Liver (tissue), 9 donors: ENCODE results near the gene TMEM231. TPM values are rescaled to one million over a fixed set of nuclear protein-coding genes. Genes with fewer than 3 reads are reported as not detected.

ENCODE experiments used
- DNase-seq: peaks from one replicate; pipeline ENCODE4 v3.0.0-alpha.2; 2017; ENCODE audit warnings: low spot score
- H3K27ac ChIP-seq, 2 donors: one replicate each; pipeline ENCODE4 v1.7.0; 2013; ENCODE audit warnings: inconsistent platforms in 2 of 2, low read length in 2 of 2, control low read depth in 1 of 2, low read depth in 1 of 2, mild to moderate bottlenecking in 1 of 2
- H3K27me3 ChIP-seq, 4 donors: one replicate each; pipeline versions ENCODE4 v1.6.1 to v1.7.0; 2013; ENCODE audit warnings: low read length in 3 of 4, inconsistent platforms in 1 of 4, mild to moderate bottlenecking in 1 of 4, moderate library complexity in 1 of 4; ENCODE audit not compliant: control insufficient read depth in 4 of 4, insufficient read depth in 4 of 4
- H3K36me3 ChIP-seq, 4 donors: one replicate each; pipeline versions ENCODE4 v1.6.1 to v1.7.0; 2013; ENCODE audit warnings: low read length in 3 of 4, mild to moderate bottlenecking in 3 of 4, low read depth in 1 of 4, moderate library complexity in 1 of 4; ENCODE audit not compliant: control insufficient read depth in 4 of 4, insufficient read depth in 3 of 4
- H3K4me1 ChIP-seq, 4 donors: one replicate each; pipeline versions ENCODE4 v1.6.1 to v1.7.0; 2013; ENCODE audit warnings: low read length in 3 of 4, mild to moderate bottlenecking in 3 of 4, moderate library complexity in 1 of 4; ENCODE audit not compliant: control insufficient read depth in 4 of 4, insufficient read depth in 4 of 4
- H3K4me3 ChIP-seq, 3 donors: one replicate each; pipeline versions ENCODE4 v1.6.1 to v1.7.0; 2013; ENCODE audit warnings: low read length in 3 of 3, control low read depth in 1 of 3, low read depth in 1 of 3, mild to moderate bottlenecking in 1 of 3
- H3K9ac ChIP-seq, 2 donors: one replicate each; pipeline ENCODE4 v1.7.0; 2013; ENCODE audit warnings: low read length in 2 of 2, mild to moderate bottlenecking in 2 of 2, moderate library complexity in 2 of 2, control low read depth in 1 of 2, low read depth in 1 of 2
- H3K9me3 ChIP-seq, 4 donors: one replicate each; pipeline versions ENCODE4 v1.6.1 to v1.7.0; 2013; ENCODE audit warnings: low read length in 3 of 4; ENCODE audit not compliant: control insufficient read depth in 4 of 4
- ATF3 ChIP-seq: IDR thresholded peaks from 2 replicates; pipeline ENCODE4 v1.6.1; 2016; ENCODE audit warnings: antibody characterized with exemption
- CTCF ChIP-seq: fragments of 150-350 bp; IDR thresholded peaks from 2 replicates; pipeline ENCODE4 v1.5.1; 2017; ENCODE audit warnings: improper control_type of control experiment, low read depth, low read length; ENCODE audit not compliant: missing input control
- EGR1 ChIP-seq, 2 donors: IDR thresholded peaks; 2 replicates each; pipeline ENCODE4 v1.6.1; 2016 to 2018; ENCODE audit warnings: antibody characterized with exemption in 2 of 2, low read depth in 2 of 2
- FOXA1 ChIP-seq: IDR thresholded peaks from 2 replicates; pipeline ENCODE4 v1.6.1; 2016; ENCODE audit warnings: antibody characterized with exemption
- FOXA2 ChIP-seq: IDR thresholded peaks from 2 replicates; pipeline ENCODE4 v1.6.1; 2016; ENCODE audit warnings: antibody characterized with exemption
- GABPA ChIP-seq, 2 donors: IDR thresholded peaks in 1 of 2; conservative IDR thresholded peaks in 1 of 2; 2 replicates each; pipeline ENCODE4 v1.6.1; 2016; ENCODE audit warnings: antibody characterized with exemption in 2 of 2, mild to moderate bottlenecking in 1 of 2, moderate library complexity in 1 of 2
- HNF4A ChIP-seq, 2 donors: conservative IDR thresholded peaks; 2 replicates each; pipeline ENCODE4 v1.6.1; 2016; ENCODE audit warnings: antibody characterized with exemption in 2 of 2, mild to moderate bottlenecking in 2 of 2
- HNF4G ChIP-seq: IDR thresholded peaks from 2 replicates; pipeline ENCODE4 v1.6.1; 2016; ENCODE audit warnings: antibody characterized with exemption
- JUND ChIP-seq, 2 donors: IDR thresholded peaks; 2 replicates each; pipeline ENCODE4 v1.6.1; 2016; ENCODE audit warnings: antibody characterized with exemption in 2 of 2
- MAX ChIP-seq: IDR thresholded peaks from 2 replicates; pipeline ENCODE4 v1.6.1; 2016; ENCODE audit warnings: antibody characterized with exemption
- NR2F2 ChIP-seq: IDR thresholded peaks from 2 replicates; pipeline ENCODE4 v1.6.1; 2016; ENCODE audit warnings: antibody characterized with exemption
- RAD21 ChIP-seq, 2 donors: IDR thresholded peaks; 2 replicates each; pipeline ENCODE4 v1.6.1; 2016; ENCODE audit warnings: antibody characterized with exemption in 2 of 2, mild to moderate bottlenecking in 2 of 2
- REST ChIP-seq: IDR thresholded peaks from 2 replicates; pipeline ENCODE4 v1.6.1; 2016; ENCODE audit warnings: antibody characterized with exemption, mild to moderate bottlenecking
- RXRA ChIP-seq, 2 donors: IDR thresholded peaks; 2 replicates each; pipeline ENCODE4 v1.6.1; 2017 to 2018; ENCODE audit warnings: antibody characterized with exemption in 2 of 2, mild to moderate bottlenecking in 1 of 2
- SP1 ChIP-seq: IDR thresholded peaks from 2 replicates; pipeline ENCODE4 v1.6.1; 2018; ENCODE audit warnings: antibody characterized with exemption, mild to moderate bottlenecking
- TAF1 ChIP-seq: conservative IDR thresholded peaks from 2 replicates; pipeline ENCODE4 v1.6.1; 2016; ENCODE audit warnings: antibody characterized with exemption, mild to moderate bottlenecking
- YY1 ChIP-seq: IDR thresholded peaks from 2 replicates; pipeline ENCODE4 v1.6.1; 2016; ENCODE audit warnings: antibody characterized with exemption, mild to moderate bottlenecking
- ZBTB33 ChIP-seq: IDR thresholded peaks from 2 replicates; pipeline ENCODE4 v1.6.1; 2016; ENCODE audit warnings: antibody characterized with exemption
- WGBS: extraction: QIAGEN DNeasy Blood & Tissue Kit; methylation state at CpG from one replicate; pipeline ENCODE4 v1.1.7; 2013; 5-methylcytosine and 5-hydroxymethylcytosine counted together
- polyA plus RNA-seq, 2 donors: library from polyadenylated mRNA; stranded (reverse) in 1 of 2; unstranded in 1 of 2; fragments of 200-250 nt in 1 of 2; fragments of >200 nt in 1 of 2; fragmentation: Nextera tagmentation in 1 of 2; extraction: Ambion mirVana in 1 of 2; gene quantifications; one replicate each; pipeline versions ENCODE4 v1.2.1 to v1.2.3, GENCODE V29; 2013 to 2015
- total RNA-seq, 2 donors: library from RNA; depleted of rRNA; stranded (reverse); fragments of >200 nt; gene quantifications; one replicate each; pipeline ENCODE4 v1.2.3, GENCODE V29; 2014
- donor health status: healthy.
- donor health status: healthy.
- donor health status: healthy.
- donor health status: healthy.
- donor health status: healthy.

The TMEM231 gene
- total and polyA plus RNA-seq, 4 donors, result 0.60 to 2.1 (median 2.0) TPM

- Histone ChIP-seq H3K36me3 (no peaks in the 10 kb centered on the region), H3K9me3 (no peaks in the 10 kb centered on the region), H3K27ac (no peak overlapping the region), H3K4me1 (peaks cover 2 to 7% (median 5%) of the 10 kb centered on the region in 4 donors), H3K4me3 (no peak overlapping the region), H3K9ac (no peak overlapping the region), H3K27me3 (no peaks in the 10 kb centered on the region)
- WGBS, result 96% methylated on average over 1 of the region's 1 CpG
- DNase-seq, result no peak
- no peak for TF ChIP-seq MAX
- no peak for TF ChIP-seq REST
- TF ChIP-seq EGR1 (IDR thresholded peaks at IDR 0.05; ENCODE audit: low read depth in 2 of 2), result no peak
- TF ChIP-seq HNF4A (conservative IDR thresholded peaks at IDR 0.05), result no peak
- TF ChIP-seq RAD21 (IDR thresholded peaks at IDR 0.05), result no peak
- no peak for TF ChIP-seq HNF4G
Observed at GRCh38 chr16:75491876-75492275, 64.2 kb downstream of the TMEM231 start.

- H3K36me3 ChIP-seq, result no peaks in the 10 kb centered on the region
- H3K9ac ChIP-seq, result no peak overlapping the region
- WGBS, result 94% methylated on average over 2 of the region's 2 CpGs
- peaks cover 0 to 4% (median 1%) of the 10 kb centered on the region in 4 donors for H3K27me3 ChIP-seq
- H3K27ac ChIP-seq, result no peak overlapping the region
- H3K4me3 ChIP-seq, result no peak overlapping the region
- TF ChIP-seq REST (no peak), RAD21 (IDR thresholded peaks at IDR 0.05) (no peak), FOXA2 (no peak), HNF4A (conservative IDR thresholded peaks at IDR 0.05) (no peak), SP1 (no peak), NR2F2 (no peak), FOXA1 (no peak), MAX (no peak), CTCF (no peak), EGR1 (IDR thresholded peaks at IDR 0.05; ENCODE audit: low read depth in 2 of 2) (no peak), JUND (IDR thresholded peaks at IDR 0.05) (no peak), ZBTB33 (no peak), HNF4G (no peak), YY1 (no peak), ATF3 (no peak), GABPA (IDR thresholded peaks at IDR 0.05 in 1 of 2, conservative IDR thresholded peaks at IDR 0.05 in 1 of 2) (no peak), TAF1 (no peak), RXRA (IDR thresholded peaks at IDR 0.05) (no peak)
- no peaks in the 10 kb centered on the region for H3K4me1 ChIP-seq
- no peaks in the 10 kb centered on the region for H3K9me3 ChIP-seq
- DNase-seq, result no peak
Observed at GRCh38 chr16:75488322-75488721, 67.7 kb downstream of the TMEM231 start.
